ENCODE data around the gene GNAQ. TPM values are rescaled to one million over a fixed set of nuclear protein-coding genes. Genes with fewer than 3 reads are reported as not detected.

The GNAQ gene
- polyA plus RNA-seq, 1 donor (not counting 4 experiments of a cell fraction or from before 2014, with no cell fraction given), result 64.3 TPM

DNA sequence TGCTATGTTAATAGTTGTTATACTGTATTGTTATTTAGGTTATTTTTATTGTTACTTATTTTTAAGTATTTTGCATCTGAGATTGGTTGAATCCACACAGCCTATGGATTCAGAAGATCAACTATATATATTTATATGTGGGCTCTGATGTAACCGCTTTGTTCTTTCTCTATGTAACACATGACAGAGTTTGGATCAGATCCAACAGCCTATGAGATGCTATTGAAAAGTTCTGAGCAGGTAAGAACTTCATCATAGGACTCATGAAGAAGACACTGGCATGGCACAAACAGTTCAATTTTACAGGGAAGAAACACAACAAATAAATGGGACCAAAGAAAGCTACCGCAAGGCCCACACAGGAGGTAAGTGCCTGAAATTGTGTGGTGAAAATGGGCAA, 93.4 kb downstream of the GNAQ start:
- H2AFZ ChIP-seq (ENCODE audit: control insufficient read depth, low read length), result no peak overlapping the region
- no peaks in the 10 kb centered on the region for H3K27me3 ChIP-seq (ENCODE audit: control insufficient read depth, extremely low read depth, insufficient read depth, low read length)
- H3K4me3 ChIP-seq (ENCODE audit: control insufficient read depth in 2 of 3, extremely low read depth in 1 of 3, insufficient read depth in 2 of 3, low read depth in 1 of 3, low read length in 3 of 3), result no peak overlapping the region
- H3K4me1 ChIP-seq (ENCODE audit: control insufficient read depth, extremely low read depth, insufficient read depth, low read length), result peaks cover 6% of the 10 kb centered on the region
- H3K27ac ChIP-seq (ENCODE audit: control insufficient read depth, insufficient read depth, low read length), result no peak overlapping the region
- DNase-seq (ENCODE audit: low read depth, low spot score) (no peak), FAIRE-seq (no peak)
- H3K79me2 ChIP-seq (ENCODE audit: control insufficient read depth, insufficient read depth, low read length), result peaks cover 53% of the 10 kb centered on the region
- no peaks in the 10 kb centered on the region for H3K9me3 ChIP-seq (ENCODE audit: control insufficient read depth, low read depth, low read length)
- H3K9ac ChIP-seq (ENCODE audit: control insufficient read depth, extremely low read depth, insufficient read depth, low read length), result no peak overlapping the region
- no peaks in the 10 kb centered on the region for H3K9me1 ChIP-seq (ENCODE audit: control insufficient read depth, extremely low read depth, insufficient read depth, low read length)
- no peaks in the 10 kb centered on the region for H4K20me1 ChIP-seq (ENCODE audit: control insufficient read depth, extremely low read depth, insufficient read depth, low read length)
- no peak for TF ChIP-seq EZH2 (IDR thresholded peaks at IDR 0.05; ENCODE audit: low read length)
- TF ChIP-seq, protein P1, sequence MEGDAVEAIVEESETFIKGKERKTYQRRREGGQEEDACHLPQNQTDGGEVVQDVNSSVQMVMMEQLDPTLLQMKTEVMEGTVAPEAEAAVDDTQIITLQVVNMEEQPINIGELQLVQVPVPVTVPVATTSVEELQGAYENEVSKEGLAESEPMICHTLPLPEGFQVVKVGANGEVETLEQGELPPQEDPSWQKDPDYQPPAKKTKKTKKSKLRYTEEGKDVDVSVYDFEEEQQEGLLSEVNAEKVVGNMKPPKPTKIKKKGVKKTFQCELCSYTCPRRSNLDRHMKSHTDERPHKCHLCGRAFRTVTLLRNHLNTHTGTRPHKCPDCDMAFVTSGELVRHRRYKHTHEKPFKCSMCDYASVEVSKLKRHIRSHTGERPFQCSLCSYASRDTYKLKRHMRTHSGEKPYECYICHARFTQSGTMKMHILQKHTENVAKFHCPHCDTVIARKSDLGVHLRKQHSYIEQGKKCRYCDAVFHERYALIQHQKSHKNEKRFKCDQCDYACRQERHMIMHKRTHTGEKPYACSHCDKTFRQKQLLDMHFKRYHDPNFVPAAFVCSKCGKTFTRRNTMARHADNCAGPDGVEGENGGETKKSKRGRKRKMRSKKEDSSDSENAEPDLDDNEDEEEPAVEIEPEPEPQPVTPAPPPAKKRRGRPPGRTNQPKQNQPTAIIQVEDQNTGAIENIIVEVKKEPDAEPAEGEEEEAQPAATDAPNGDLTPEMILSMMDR (optimal IDR thresholded peaks at IDR 0.05 in 1 of 3, IDR thresholded peaks at IDR 0.05 in 1 of 3, conservative IDR thresholded peaks at IDR 0.05 in 1 of 3; ENCODE audit: extremely low read depth in 1 of 3, insufficient read depth in 2 of 3, low read length in 3 of 3), result no peak
- dilution Hi-C loops (cut with MboI; ENCODE audit: extremely low pct_ligation_motif_present, low sequenced_read_pairs), result no loop called here
- H3K36me3 ChIP-seq (ENCODE audit: control insufficient read depth in 2 of 2, extremely low read depth in 1 of 2, insufficient read depth in 2 of 2, low read length in 2 of 2), result no peaks in the 10 kb centered on the region
- no peak overlapping the region for H3K4me2 ChIP-seq (ENCODE audit: control insufficient read depth, extremely low read depth, insufficient read depth, low read depth, low read length)

DNA sequence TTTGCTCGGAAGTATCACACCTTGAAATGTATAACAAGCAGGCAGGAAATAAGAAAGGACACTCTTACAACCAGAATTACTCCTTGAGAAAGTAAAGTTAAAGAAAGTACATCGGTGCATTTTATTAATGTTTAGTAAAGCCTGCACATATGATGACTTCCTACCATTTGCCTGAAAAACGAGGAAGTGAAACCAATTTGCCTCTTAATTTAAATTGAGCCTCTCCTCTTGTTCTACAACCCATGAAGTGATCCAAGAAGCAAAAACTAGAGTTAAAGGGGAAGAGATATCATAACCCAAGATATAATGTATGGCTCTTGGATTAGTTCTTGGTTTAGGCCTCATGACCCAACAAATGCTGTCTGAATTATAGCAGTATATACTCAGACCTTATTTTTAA, 95.6 kb downstream of the GNAQ start:
- no peak overlapping the region for H3K4me2 ChIP-seq (ENCODE audit: control insufficient read depth, extremely low read depth, insufficient read depth, low read depth, low read length)
- H3K9ac ChIP-seq (ENCODE audit: control insufficient read depth, extremely low read depth, insufficient read depth, low read length), result no peak overlapping the region
- no peak for DNase-seq (ENCODE audit: low read depth, low spot score)
- H3K27me3 ChIP-seq (ENCODE audit: control insufficient read depth, extremely low read depth, insufficient read depth, low read length), result no peaks in the 10 kb centered on the region
- no peaks in the 10 kb centered on the region for H3K9me1 ChIP-seq (ENCODE audit: control insufficient read depth, extremely low read depth, insufficient read depth, low read length)
- H3K4me1 ChIP-seq (ENCODE audit: control insufficient read depth, extremely low read depth, insufficient read depth, low read length), result peaks cover 10% of the 10 kb centered on the region
- H3K36me3 ChIP-seq (ENCODE audit: control insufficient read depth in 2 of 2, extremely low read depth in 1 of 2, insufficient read depth in 2 of 2, low read length in 2 of 2), result no peaks in the 10 kb centered on the region
- H4K20me1 ChIP-seq (ENCODE audit: control insufficient read depth, extremely low read depth, insufficient read depth, low read length), result no peaks in the 10 kb centered on the region
- H3K4me3 ChIP-seq (ENCODE audit: control insufficient read depth in 2 of 3, extremely low read depth in 1 of 3, insufficient read depth in 2 of 3, low read depth in 1 of 3, low read length in 3 of 3), result no peak overlapping the region
- no peak overlapping the region for H2AFZ ChIP-seq (ENCODE audit: control insufficient read depth, low read length)
- no peak for FAIRE-seq
- H3K79me2 ChIP-seq (ENCODE audit: control insufficient read depth, insufficient read depth, low read length), result peaks cover 47% of the 10 kb centered on the region
- H3K9me3 ChIP-seq (ENCODE audit: control insufficient read depth, low read depth, low read length), result no peaks in the 10 kb centered on the region
- TF ChIP-seq EZH2 (IDR thresholded peaks at IDR 0.05; ENCODE audit: low read length), result no peak
- TF ChIP-seq, protein P1 (optimal IDR thresholded peaks at IDR 0.05 in 1 of 3, IDR thresholded peaks at IDR 0.05 in 1 of 3, conservative IDR thresholded peaks at IDR 0.05 in 1 of 3; ENCODE audit: extremely low read depth in 1 of 3, insufficient read depth in 2 of 3, low read length in 3 of 3), result no peak
- dilution Hi-C loops (cut with MboI; ENCODE audit: extremely low pct_ligation_motif_present, low sequenced_read_pairs), result no loop called here
- H3K27ac ChIP-seq (ENCODE audit: control insufficient read depth, insufficient read depth, low read length), result no peak overlapping the region

Data from keratinocyte (primary cell).